ENCODE measurements around the gene FHIT. TPM values are rescaled to one million over a fixed set of nuclear protein-coding genes. Genes with fewer than 3 reads are reported as not detected.

The FHIT gene
- total RNA-seq, 4 donors from 2014 or later: 4.6 to 6.1 (median 5.7) TPM

DNA sequence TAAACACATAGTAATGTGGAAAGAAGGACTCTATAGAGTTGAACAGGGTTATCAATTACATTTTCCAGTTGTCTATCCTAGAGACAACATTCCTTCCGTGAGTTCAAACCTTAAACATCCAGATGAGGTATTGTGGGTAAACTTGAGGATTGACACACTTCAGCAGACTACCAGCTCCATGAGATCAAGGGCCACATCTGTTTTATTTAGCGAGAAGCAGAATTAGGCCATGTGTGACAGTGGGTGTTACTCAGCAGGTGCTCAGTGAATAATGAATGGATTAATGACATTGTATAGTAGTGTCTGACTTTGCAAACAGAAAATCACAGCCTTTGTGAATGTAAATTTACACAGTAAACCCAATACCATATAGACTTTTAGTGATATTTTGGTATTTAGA is 1260.3 kb downstream of the FHIT start:
- WGBS: 97% methylated on average over 2 of the region's 2 CpGs
- Histone ChIP-seq H3K4me1 (no peaks in the 10 kb centered on the region), H3K27me3 (no peaks in the 10 kb centered on the region), H3K27ac (replicated peaks in 1 of 4) (no peak overlapping the region), H3K9me3 (no peaks in the 10 kb centered on the region), H3K4me3 (no peak overlapping the region), H3K36me3 (no peaks in the 10 kb centered on the region)
- intact Hi-C loops (cut with DNase I): no loop called here
- TF ChIP-seq POLR2AphosphoS5 (IDR thresholded peaks at IDR 0.05) (no peak), EP300 (IDR thresholded peaks at IDR 0.05) (no peak), POLR2A (IDR thresholded peaks at IDR 0.05; ENCODE audit: low read depth) (no peak)
- TF ChIP-seq, protein P1, sequence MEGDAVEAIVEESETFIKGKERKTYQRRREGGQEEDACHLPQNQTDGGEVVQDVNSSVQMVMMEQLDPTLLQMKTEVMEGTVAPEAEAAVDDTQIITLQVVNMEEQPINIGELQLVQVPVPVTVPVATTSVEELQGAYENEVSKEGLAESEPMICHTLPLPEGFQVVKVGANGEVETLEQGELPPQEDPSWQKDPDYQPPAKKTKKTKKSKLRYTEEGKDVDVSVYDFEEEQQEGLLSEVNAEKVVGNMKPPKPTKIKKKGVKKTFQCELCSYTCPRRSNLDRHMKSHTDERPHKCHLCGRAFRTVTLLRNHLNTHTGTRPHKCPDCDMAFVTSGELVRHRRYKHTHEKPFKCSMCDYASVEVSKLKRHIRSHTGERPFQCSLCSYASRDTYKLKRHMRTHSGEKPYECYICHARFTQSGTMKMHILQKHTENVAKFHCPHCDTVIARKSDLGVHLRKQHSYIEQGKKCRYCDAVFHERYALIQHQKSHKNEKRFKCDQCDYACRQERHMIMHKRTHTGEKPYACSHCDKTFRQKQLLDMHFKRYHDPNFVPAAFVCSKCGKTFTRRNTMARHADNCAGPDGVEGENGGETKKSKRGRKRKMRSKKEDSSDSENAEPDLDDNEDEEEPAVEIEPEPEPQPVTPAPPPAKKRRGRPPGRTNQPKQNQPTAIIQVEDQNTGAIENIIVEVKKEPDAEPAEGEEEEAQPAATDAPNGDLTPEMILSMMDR (IDR thresholded peaks at IDR 0.05): no peak
- no peak for DNase-seq (ENCODE audit: extremely low spot score)

DNA sequence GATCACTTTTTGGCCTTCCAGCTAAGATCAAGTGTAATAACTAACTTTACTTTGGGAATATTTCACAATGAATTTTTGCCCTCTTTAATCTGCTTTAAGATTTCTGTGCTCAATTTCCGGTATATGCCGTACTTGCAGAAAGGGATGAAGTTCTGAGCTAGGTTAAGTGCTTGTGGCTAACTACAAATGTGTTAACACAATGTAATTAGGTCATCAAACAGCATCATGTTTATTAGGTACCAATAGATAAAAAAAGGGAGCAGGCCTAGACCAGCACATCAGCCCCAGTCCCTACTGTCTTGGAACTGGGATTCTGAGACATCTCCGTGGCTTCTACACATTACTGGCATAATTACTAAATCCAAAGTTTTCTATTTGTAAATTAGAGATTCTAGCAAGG is 1268.7 kb downstream of the FHIT start:
- 93% methylated on average over 3 of the region's 3 CpGs for WGBS
- TF ChIP-seq, protein P1 (IDR thresholded peaks at IDR 0.05): no peak
- TF ChIP-seq EP300 (IDR thresholded peaks at IDR 0.05) (no peak), POLR2AphosphoS5 (IDR thresholded peaks at IDR 0.05) (no peak), POLR2A (IDR thresholded peaks at IDR 0.05; ENCODE audit: low read depth) (no peak)
- no peak overlapping the region for H3K4me3 ChIP-seq
- H3K36me3 ChIP-seq: no peaks in the 10 kb centered on the region
- DNase-seq (ENCODE audit: extremely low spot score): no peak
- intact Hi-C loops (cut with DNase I): no loop called here
- H3K27me3 ChIP-seq: no peaks in the 10 kb centered on the region
- H3K4me1 ChIP-seq: no peaks in the 10 kb centered on the region
- H3K27ac ChIP-seq (replicated peaks in 1 of 4): no peak overlapping the region
- no peaks in the 10 kb centered on the region for H3K9me3 ChIP-seq

DNA sequence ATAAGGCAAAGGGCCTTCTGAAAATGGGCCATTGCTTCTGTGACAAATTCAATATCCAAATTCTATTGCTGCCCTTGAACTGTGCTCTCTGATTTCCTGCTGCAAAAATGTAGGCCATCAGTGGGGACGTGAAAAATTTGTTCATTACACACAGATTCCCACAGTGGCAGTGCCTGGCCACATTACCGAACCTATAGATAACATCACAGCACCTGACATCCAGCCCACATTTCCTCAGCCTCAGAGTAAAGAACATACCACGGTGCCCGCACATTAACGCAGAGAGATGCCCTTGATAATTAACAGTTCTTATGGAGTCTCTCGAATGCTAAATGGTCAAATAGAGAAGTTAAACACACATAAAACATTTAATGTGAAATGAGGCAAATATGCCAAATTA is 1269.9 kb downstream of the FHIT start:
- no peaks in the 10 kb centered on the region for H3K9me3 ChIP-seq
- no peaks in the 10 kb centered on the region for H3K27me3 ChIP-seq
- WGBS: 86% methylated on average over 6 of the region's 6 CpGs

DNA sequence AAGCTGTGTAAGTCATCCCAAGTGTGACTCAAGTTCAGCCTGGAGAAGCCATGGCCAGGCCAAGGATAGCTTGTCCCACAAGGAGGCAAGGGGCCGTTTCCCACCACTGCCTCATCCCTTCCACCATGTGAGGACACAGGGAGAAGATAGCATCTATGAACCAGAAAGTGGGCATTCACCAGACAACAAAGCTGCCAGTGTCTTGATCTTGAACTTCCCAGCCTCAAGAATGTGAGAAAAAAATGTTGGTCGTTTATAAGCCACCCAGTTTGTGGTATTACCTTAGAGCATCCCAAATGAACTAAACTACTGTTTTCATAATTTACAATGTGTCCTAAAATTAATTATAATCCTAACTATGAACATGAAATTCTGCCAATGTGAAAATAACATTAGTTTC is 1270.7 kb downstream of the FHIT start:
- no peaks in the 10 kb centered on the region for H3K9me3 ChIP-seq
- no peak for DNase-seq (ENCODE audit: extremely low spot score)
- no peaks in the 10 kb centered on the region for H3K4me1 ChIP-seq
- H3K4me3 ChIP-seq: no peak overlapping the region
- 45% methylated on average over 2 of the region's 2 CpGs for WGBS
- intact Hi-C loops (cut with DNase I): no loop called here
- no peaks in the 10 kb centered on the region for H3K36me3 ChIP-seq
- no peak for TF ChIP-seq POLR2AphosphoS5 (IDR thresholded peaks at IDR 0.05)
- no peaks in the 10 kb centered on the region for H3K27me3 ChIP-seq
- H3K27ac ChIP-seq (replicated peaks in 1 of 4): no peak overlapping the region

More for the DNA sequence above, 1269.9 kb downstream of the FHIT start:
- no peak for DNase-seq (ENCODE audit: extremely low spot score)
- no peak for TF ChIP-seq EP300 (IDR thresholded peaks at IDR 0.05)
- TF ChIP-seq POLR2A (IDR thresholded peaks at IDR 0.05; ENCODE audit: low read depth): no peak
- TF ChIP-seq, protein P1 (IDR thresholded peaks at IDR 0.05): no peak
- no peak for TF ChIP-seq POLR2AphosphoS5 (IDR thresholded peaks at IDR 0.05)
- no peak overlapping the region for H3K27ac ChIP-seq (replicated peaks in 1 of 4)
- intact Hi-C loops (cut with DNase I): no loop called here
- H3K36me3 ChIP-seq: no peaks in the 10 kb centered on the region
- H3K4me1 ChIP-seq: no peaks in the 10 kb centered on the region
- no peak overlapping the region for H3K4me3 ChIP-seq

DNA sequence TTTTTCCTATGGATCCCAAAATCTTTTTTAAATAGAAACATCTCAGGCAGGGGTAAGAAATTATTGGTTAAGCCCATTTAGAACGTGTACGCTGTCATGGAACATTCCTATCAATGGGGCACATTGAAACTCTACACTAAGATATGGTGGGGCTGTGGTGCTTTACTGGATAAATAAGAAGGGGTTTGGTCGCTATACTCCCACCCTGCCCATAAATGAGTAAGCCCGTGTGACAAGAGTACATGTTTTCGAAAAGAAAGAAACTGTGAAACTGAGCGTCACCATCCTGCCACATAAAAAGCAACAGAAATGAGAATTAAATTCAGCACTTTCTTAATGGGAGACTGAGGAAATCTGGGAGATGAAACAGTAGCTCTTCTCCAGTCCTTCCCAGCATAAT is 1271.7 kb downstream of the FHIT start:
- H3K27ac ChIP-seq (replicated peaks in 1 of 4): no peak overlapping the region
- 94% methylated on average over 6 of the region's 6 CpGs for WGBS
- H3K27me3 ChIP-seq: no peaks in the 10 kb centered on the region
- no peaks in the 10 kb centered on the region for H3K4me1 ChIP-seq
- H3K9me3 ChIP-seq: no peaks in the 10 kb centered on the region
- intact Hi-C loops (cut with DNase I): no loop called here
- TF ChIP-seq EP300 (IDR thresholded peaks at IDR 0.05) (no peak), POLR2AphosphoS5 (IDR thresholded peaks at IDR 0.05) (no peak), POLR2A (IDR thresholded peaks at IDR 0.05; ENCODE audit: low read depth) (no peak)
- TF ChIP-seq, protein P1 (IDR thresholded peaks at IDR 0.05): no peak
- H3K4me3 ChIP-seq: no peak overlapping the region
- H3K36me3 ChIP-seq: no peaks in the 10 kb centered on the region
- no peak for DNase-seq (ENCODE audit: extremely low spot score)

All from esophagus muscularis mucosa (tissue), 4 donors.